Measurements from ENCODE around the gene PKIB. TPM values are rescaled to one million over a fixed set of nuclear protein-coding genes. Genes with fewer than 3 reads are reported as not detected.

The PKIB gene
- total and polyA plus RNA-seq, 4 donors, result 2.5 to 5.1 (median 3.0) TPM

GRCh38 chr6:122651031-122651430, 40.8 kb downstream of the PKIB start:
- no peaks in the 10 kb centered on the region for H3K9me3 ChIP-seq (ENCODE audit: control insufficient read depth in 4 of 4, low read length in 3 of 4)
- H3K36me3 ChIP-seq (ENCODE audit: control insufficient read depth in 4 of 4, insufficient read depth in 3 of 4, low read depth in 1 of 4, low read length in 3 of 4), result no peaks in the 10 kb centered on the region
- no peak for TF ChIP-seq FOXA2 (IDR thresholded peaks at IDR 0.05)
- no peak for TF ChIP-seq RAD21 (IDR thresholded peaks at IDR 0.05)
- TF ChIP-seq HNF4G (IDR thresholded peaks at IDR 0.05), result no peak
- no peak for TF ChIP-seq FOXA1 (IDR thresholded peaks at IDR 0.05)
- no peak for TF ChIP-seq REST (IDR thresholded peaks at IDR 0.05)
- H3K27ac ChIP-seq (ENCODE audit: low read depth in 1 of 2, low read length in 2 of 2), result no peak overlapping the region
- no peak overlapping the region for H3K9ac ChIP-seq (ENCODE audit: low read depth in 1 of 2, low read length in 2 of 2)
- 86% methylated on average over 3 of the region's 3 CpGs for WGBS
- no peak for DNase-seq (ENCODE audit: low spot score)
- H3K27me3 ChIP-seq (ENCODE audit: control insufficient read depth in 4 of 4, insufficient read depth in 4 of 4, low read length in 3 of 4), result no peaks in the 10 kb centered on the region
- H3K4me3 ChIP-seq (ENCODE audit: low read depth in 1 of 3, low read length in 3 of 3), result no peak overlapping the region
- no peaks in the 10 kb centered on the region for H3K4me1 ChIP-seq (ENCODE audit: control insufficient read depth in 4 of 4, insufficient read depth in 4 of 4, low read length in 3 of 4)

- no peak overlapping the region for H3K27ac ChIP-seq (ENCODE audit: low read depth in 1 of 2, low read length in 2 of 2)
Measured at GRCh38 chr6:122651604-122652003, 41.4 kb downstream of the PKIB start.

More at GRCh38 chr6:122651604-122652003, 41.4 kb downstream of the PKIB start:
- Histone ChIP-seq H3K4me3 (ENCODE audit: low read depth in 1 of 3, low read length in 3 of 3) (no peak overlapping the region), H3K9ac (ENCODE audit: low read depth in 1 of 2, low read length in 2 of 2) (no peak overlapping the region), H3K36me3 (ENCODE audit: control insufficient read depth in 4 of 4, insufficient read depth in 3 of 4, low read depth in 1 of 4, low read length in 3 of 4) (no peaks in the 10 kb centered on the region), H3K4me1 (ENCODE audit: control insufficient read depth in 4 of 4, insufficient read depth in 4 of 4, low read length in 3 of 4) (no peaks in the 10 kb centered on the region), H3K27me3 (ENCODE audit: control insufficient read depth in 4 of 4, insufficient read depth in 4 of 4, low read length in 3 of 4) (no peaks in the 10 kb centered on the region), H3K9me3 (ENCODE audit: control insufficient read depth in 4 of 4, low read length in 3 of 4) (no peaks in the 10 kb centered on the region)
- DNase-seq (ENCODE audit: low spot score), result no peak
- TF ChIP-seq REST (IDR thresholded peaks at IDR 0.05), result no peak
- no peak for TF ChIP-seq HNF4A (conservative IDR thresholded peaks at IDR 0.05)
- TF ChIP-seq FOXA2 (IDR thresholded peaks at IDR 0.05), result no peak
- TF ChIP-seq TAF1 (conservative IDR thresholded peaks at IDR 0.05), result no peak
- TF ChIP-seq GABPA (IDR thresholded peaks at IDR 0.05 in 1 of 2, conservative IDR thresholded peaks at IDR 0.05 in 1 of 2), result no peak
- TF ChIP-seq ZBTB33 (IDR thresholded peaks at IDR 0.05), result no peak
- TF ChIP-seq HNF4G (IDR thresholded peaks at IDR 0.05), result no peak
- no peak for TF ChIP-seq MAX (IDR thresholded peaks at IDR 0.05)
- no peak for TF ChIP-seq CTCF (IDR thresholded peaks at IDR 0.05; ENCODE audit: low read depth, low read length, missing input control)
- TF ChIP-seq EGR1 (IDR thresholded peaks at IDR 0.05; ENCODE audit: low read depth in 2 of 2), result no peak
- TF ChIP-seq NR2F2 (IDR thresholded peaks at IDR 0.05), result no peak
- TF ChIP-seq RAD21 (IDR thresholded peaks at IDR 0.05), result no peak
- TF ChIP-seq RXRA (IDR thresholded peaks at IDR 0.05), result no peak
- TF ChIP-seq YY1 (IDR thresholded peaks at IDR 0.05), result no peak
